ENCODE measurements around the gene HSPG2.

The HSPG2 gene

GRCh38 chr1:21884456-21885235 is 52.5 kb downstream of the HSPG2 start:
- DNase-seq (ENCODE audit: low read depth in 2 of 3, low spot score in 1 of 3), result no peak

GRCh38 chr1:21882721-21883415 is 54.2 kb downstream of the HSPG2 start:
- DNase-seq (ENCODE audit: low read depth in 2 of 3, low spot score in 1 of 3), result no peak

GRCh38 chr1:21881250-21881649 is 55.9 kb downstream of the HSPG2 start:
- DNase-seq (ENCODE audit: low read depth in 2 of 3, low spot score in 1 of 3), result no peak

- DNase-seq (ENCODE audit: low read depth in 2 of 3, low spot score in 1 of 3), result no peak
Measured at GRCh38 chr1:21880619-21880970, 56.5 kb downstream of the HSPG2 start.

- DNase-seq (ENCODE audit: low read depth in 2 of 3, low spot score in 1 of 3), result no peak
Measured at GRCh38 chr1:21879928-21880618, 57.0 kb downstream of the HSPG2 start.

- no peak for DNase-seq (ENCODE audit: low read depth in 2 of 3, low spot score in 1 of 3)
Measured at GRCh38 chr1:21878840-21879478, 58.2 kb downstream of the HSPG2 start.

- no peak for DNase-seq (ENCODE audit: low read depth in 2 of 3, low spot score in 1 of 3)
Measured at GRCh38 chr1:21878009-21878773, 58.9 kb downstream of the HSPG2 start.

- DNase-seq (ENCODE audit: low read depth in 2 of 3, low spot score in 1 of 3), result no peak
Measured at GRCh38 chr1:21876267-21876666, 60.8 kb downstream of the HSPG2 start.

- DNase-seq (ENCODE audit: low read depth in 2 of 3, low spot score in 1 of 3), result no peak
Measured at GRCh38 chr1:21875621-21876063, 61.5 kb downstream of the HSPG2 start.

GRCh38 chr1:21874778-21875547 is 62.1 kb downstream of the HSPG2 start:
- no peak for DNase-seq (ENCODE audit: low read depth in 2 of 3, low spot score in 1 of 3)

- no peak for DNase-seq (ENCODE audit: low read depth in 2 of 3, low spot score in 1 of 3)
Measured at GRCh38 chr1:21874328-21874727, 62.8 kb downstream of the HSPG2 start.

GRCh38 chr1:21873761-21874160 is 63.3 kb downstream of the HSPG2 start:
- DNase-seq (ENCODE audit: low read depth in 2 of 3, low spot score in 1 of 3), result no peak

- DNase-seq (ENCODE audit: low read depth in 2 of 3, low spot score in 1 of 3), result no peak
Measured at GRCh38 chr1:21873174-21873573, 63.9 kb downstream of the HSPG2 start.

- DNase-seq (ENCODE audit: low read depth in 2 of 3, low spot score in 1 of 3), result no peak
Measured at GRCh38 chr1:21872445-21873079, 64.5 kb downstream of the HSPG2 start.

- DNase-seq (ENCODE audit: low read depth in 2 of 3, low spot score in 1 of 3), result no peak
Measured at GRCh38 chr1:21871943-21872342, 65.2 kb downstream of the HSPG2 start.

GRCh38 chr1:21870611-21871010 is 66.5 kb downstream of the HSPG2 start:
- no peak for DNase-seq (ENCODE audit: low read depth in 2 of 3, low spot score in 1 of 3)

- DNase-seq (ENCODE audit: low read depth in 2 of 3, low spot score in 1 of 3), result no peak
Measured at GRCh38 chr1:21869620-21870121, 67.4 kb downstream of the HSPG2 start.

GRCh38 chr1:21868941-21869454 is 68.1 kb downstream of the HSPG2 start:
- DNase-seq (ENCODE audit: low read depth in 2 of 3, low spot score in 1 of 3), result no peak

GRCh38 chr1:21868482-21868881 is 68.6 kb downstream of the HSPG2 start:
- DNase-seq (ENCODE audit: low read depth in 2 of 3, low spot score in 1 of 3), result no peak
